Caki2 (cell line): ENCODE measurements around the gene NAPEPLD. TPM values are rescaled to one million over a fixed set of nuclear protein-coding genes. Genes with fewer than 3 reads are reported as not detected.
A peak's percentile ranks its signal among the peaks of the same experiment; 100 is the strongest.
"Not testable (repeated sequence)": the region's sequence is repeated elsewhere in the genome, so short reads cannot be mapped to it uniquely, and the experiment has no call there.

Experiments used
- DNase-seq: peaks from one replicate; pipeline ENCODE4 v3.0.0-alpha.2; 2015; ENCODE audit warnings: low read depth
- in situ Hi-C: cut with HindIII; loops from 2 replicates; pipeline ENCODE4 v1.10.0; 2016; ENCODE audit warnings: low sequenced_read_pairs, low pct_unique_long_range_greater_than_20kb, mixed read lengths
- total RNA-seq: library from RNA; depleted of rRNA; stranded (reverse); fragments of >200 nt; shearing (Covaris generic); gene quantifications from 2 replicates; pipeline ENCODE4 v1.2.3, GENCODE V29; 2014; ENCODE audit warnings: low replicate concordance; rRNA removed

Gene NAPEPLD
- total RNA-seq, 1 experiment from 2014 or later: 8.5 TPM

DNA sequence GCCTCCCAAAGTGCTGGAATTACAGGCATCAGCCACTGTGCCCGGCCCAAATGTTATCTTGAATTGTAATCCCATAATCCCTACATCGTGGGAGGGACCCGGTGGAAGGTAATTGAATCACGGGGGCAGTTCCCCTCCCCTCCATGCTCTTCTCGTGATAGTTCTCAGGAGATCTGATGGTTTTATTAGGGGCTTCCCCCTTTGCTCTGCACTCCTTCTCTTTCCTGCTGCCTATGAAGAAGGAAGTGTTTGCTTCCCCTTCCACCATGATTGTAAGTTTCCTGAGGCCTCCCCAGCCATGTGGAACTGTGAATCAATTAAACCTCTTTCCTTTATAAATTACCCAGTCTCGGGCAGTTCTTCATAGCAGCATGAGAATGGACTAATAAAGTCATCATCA, 70.7 kb downstream of the NAPEPLD start:
- in situ Hi-C loops, DNase-seq: not testable (repeated sequence)

DNA sequence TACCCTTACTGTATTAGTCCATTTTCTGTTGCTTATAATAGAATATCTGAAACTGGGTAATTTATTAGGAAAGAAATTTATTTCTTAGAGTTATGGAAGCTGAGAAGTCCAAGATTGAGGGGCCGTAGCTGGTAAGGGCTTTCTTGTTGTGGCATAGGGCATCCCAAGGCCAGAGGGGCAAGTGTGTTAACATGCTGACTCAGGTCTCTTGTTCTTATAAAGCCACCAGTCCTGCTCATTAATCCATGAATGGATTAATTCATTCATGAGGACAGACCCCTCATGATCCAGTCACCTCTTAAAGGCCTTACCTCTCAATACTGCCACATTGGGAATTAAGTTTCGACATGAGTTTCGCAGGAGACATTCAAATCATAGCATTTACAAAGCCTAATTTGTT, 71.6 kb downstream of the NAPEPLD start:
- in situ Hi-C loops: no loop called here
- no peak for DNase-seq

DNA sequence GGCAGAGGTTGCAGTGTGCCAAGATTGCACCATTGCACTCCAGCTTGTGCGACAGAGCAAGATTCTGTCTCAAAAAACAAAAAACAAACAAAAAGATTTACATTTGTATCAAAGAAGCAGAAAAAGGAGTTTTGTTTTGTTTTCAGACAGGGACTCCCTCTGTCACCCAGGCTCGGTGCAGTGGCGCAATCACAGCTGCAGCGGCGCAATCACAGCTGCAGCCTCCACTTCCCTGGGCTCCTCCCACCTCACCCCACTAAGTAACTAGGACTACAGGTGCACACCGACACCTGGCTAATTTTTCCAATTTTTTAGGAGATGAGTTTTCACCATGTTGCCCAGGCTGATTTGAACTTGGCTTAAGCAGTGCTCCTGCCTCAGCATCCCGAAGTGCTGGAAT, 72.1 kb downstream of the NAPEPLD start:
- DNase-seq: no peak
- in situ Hi-C loops: no loop called here

DNA sequence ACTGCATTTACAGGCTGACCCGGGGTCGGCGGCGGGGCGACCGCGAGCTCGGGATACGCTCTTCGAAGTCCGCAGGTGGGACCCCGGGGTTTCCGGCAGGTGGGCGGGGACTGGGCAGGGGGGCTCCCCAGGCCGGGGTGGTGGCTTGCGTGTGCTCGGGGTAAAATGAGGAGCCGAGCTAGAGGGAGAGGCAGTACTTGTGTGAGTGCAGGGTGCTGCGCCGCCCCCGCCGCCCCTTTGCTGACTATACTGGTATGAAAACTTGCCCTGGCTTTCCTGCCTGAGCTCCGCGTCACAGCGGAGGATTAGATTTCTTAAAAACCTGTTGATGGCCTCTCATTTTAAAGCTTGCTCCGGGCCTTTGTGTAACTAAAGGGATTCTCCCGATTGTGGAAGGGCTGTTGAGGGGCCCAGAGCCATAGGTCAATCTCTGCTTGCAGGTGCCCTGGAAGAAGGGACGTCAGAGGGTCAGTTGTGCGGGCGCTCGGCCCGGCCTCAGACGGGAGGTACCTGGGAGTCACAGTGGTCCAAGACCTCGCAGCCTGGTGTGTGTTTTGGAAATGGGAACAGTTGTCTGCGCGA, 73.5 kb downstream of the NAPEPLD start:
- DNase-seq: peak; percentile 39
- in situ Hi-C loops: no loop called here

DNA sequence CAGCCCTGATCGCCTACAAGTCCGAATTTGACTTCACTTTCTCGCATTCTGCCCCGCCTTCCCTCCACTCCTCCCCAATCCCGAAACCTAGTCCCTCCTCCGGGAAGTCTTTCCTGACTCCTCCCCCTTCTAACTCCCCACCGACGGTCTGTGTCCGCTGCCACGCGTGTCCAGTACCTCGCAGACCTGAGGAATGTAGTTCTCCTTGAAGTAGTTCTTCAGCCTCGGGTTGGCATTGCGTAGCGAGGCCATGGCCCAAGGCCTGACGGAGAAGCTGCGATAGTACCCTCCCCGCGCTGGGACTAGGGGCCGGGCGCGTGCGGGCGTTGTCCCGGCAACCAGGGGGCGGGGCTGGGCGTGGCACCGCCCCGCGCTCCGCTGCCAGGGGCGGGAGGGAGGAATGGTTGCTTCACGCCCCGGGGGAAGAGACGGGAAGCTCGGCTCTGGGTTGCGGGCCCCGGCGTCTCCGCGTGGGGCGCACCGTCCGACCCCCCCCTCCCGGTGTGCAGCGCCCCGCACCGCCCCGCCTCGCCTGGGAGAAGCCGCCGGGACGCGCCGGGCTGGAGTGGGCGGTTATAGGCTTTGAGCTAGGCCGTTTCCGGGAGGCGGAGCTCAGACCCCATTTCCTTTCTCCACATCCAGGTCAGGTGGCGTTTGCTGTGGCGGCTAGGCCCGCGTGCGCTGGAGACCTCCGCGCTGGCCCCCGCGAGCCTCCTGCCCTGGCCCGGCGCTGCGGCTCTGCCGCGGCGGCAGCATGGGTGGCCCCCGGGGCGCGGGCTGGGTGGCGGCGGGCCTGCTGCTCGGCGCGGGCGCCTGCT, 74.2 kb downstream of the NAPEPLD start, which contains the start of the genes ARMC10 and FBXL13:
ARMC10 (plus strand) TSS at position 622 of the 818 bp plus-strand sequence; CDS start at position 755, 133 bp downstream.
FBXL13 (minus strand) TSS at position 278 of the 818 bp plus-strand sequence.
- in situ Hi-C loops: no loop called here
- DNase-seq: peak; percentile 96

DNA sequence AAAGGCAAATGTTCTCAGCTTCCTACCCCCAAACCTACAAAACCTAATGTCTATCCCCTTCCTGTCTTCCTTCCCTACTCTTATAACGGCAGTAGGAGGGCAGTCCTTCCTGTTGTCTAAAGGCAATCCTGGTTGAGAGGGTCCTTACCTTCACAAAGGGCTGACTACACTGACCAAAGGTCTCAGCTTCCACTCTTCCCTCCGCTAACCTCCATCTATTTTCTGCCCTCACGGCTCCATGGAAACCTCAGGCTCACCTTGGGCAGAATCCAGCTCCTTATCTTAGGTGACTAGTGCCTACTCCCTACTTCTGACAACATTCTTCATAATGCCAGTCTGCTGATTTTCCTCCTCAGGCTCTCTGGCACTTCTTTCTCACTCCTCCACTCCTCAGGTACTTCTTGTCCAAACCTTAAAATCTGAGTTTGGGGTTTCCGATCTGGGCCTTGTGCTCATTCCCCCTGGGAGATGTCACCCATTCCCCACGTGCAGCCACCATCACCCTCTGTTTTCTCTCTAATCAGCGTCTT, 74.8 kb downstream of the NAPEPLD start:
- in situ Hi-C loops: no loop called here
- DNase-seq: peak; percentile 14

DNA sequence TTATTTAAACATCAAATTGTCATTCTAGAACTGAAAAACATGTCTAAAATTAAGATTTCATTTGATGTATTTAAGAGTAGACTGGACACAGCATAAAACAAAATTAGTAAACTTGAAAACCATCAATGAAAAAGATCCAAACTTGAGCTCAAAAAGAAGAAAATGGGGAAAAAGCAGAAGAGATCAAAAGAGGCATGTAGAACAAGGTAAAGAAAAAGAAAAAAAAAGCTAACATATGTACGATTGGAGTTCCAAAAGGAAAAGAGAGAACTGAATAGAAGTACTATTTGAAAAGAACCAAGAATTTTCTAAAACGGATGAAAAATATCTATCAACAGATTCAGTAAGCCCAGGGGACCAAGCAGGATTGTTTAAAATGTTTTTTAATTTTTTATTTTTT, 77.9 kb downstream of the NAPEPLD start:
- in situ Hi-C loops: no loop called here
- DNase-seq: no peak

DNA sequence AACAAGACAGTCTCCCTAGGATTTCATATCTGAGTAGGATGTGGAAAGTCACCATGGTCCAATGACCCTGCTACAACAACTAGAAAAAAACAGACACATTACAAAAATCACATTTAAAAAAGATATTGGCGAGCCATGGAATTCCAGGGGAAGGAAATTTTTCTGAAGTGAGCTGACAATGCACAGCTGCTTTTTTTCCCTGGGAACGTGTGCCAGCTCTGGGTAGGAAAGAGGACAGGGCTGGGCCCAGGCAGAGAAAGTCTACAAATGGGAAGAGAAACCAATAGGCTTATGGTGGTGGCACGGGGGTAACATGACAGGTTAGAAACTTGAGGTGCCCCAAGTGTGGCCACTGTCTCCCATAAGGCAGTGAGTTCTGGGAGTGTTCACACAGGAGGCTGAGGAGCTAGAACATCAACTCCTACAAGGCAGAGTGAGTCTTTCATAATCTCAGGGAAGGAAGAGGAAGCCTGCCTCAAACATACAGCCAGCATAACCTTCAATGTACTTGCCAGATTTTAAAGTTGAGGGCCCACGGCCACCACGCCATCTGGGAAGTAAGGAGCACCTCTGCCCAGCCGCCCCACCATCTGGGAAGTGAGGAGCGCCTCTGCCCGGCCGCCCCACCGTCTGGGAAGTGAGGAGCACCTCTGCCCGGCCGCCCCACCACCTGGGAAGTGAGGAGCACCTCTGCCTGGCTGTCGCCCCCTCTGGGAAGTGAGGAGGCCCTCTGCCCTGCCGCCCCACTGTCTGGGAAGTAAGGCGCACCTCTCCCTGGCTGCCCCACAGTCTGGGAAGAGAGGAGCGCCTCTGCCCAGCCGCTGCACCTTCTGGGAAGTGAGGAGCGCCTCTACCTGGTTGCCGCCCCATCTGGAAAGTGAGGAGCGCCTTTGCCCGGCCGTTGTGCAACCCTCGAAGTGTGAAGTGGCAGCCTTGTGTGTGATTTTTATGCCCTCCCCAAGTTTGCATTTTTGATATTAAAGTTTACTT, 80.2 kb downstream of the NAPEPLD start:
- in situ Hi-C loops: no loop called here
- no peak for DNase-seq

DNA sequence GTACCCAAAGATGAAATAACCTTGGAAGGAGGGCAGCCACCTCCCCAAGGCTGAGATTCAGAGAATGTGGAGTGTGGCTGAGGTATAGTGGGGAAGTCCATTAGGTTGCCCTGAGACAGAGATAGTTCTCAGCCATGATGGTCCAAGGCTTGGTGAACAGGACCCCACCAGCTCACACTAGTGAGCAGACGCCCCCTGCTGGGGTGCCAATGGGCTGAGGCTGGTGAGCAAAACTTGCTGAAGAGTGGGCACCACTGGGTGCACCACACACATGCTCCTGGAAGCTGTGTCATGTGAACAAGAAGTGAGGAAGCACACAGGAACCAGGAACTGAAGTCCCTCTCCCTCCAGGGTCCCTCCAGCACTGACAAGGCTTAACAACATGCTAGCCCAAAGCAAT, 83.2 kb downstream of the NAPEPLD start:
- DNase-seq: no peak
- in situ Hi-C loops: no loop called here

DNA sequence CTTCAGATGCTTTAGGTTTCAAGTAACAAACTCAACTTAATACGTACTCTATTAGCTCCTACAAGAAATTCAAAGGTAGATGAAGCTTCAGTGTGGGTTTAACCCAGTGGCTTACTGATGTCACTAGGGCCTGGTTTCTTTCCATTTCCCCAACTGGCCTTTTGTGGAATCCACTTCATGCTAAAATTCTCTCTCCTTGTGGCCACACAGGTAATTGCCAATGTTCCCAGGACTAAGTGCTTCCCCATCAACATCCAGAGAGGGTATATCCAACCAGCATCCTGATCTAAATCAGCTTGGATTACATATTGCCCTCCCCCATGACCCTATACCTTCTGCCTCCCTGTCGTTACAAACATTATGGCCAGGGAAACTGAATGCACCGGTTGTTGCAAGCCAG, 85.0 kb downstream of the NAPEPLD start:
- in situ Hi-C loops: no loop called here
- no peak for DNase-seq

DNA sequence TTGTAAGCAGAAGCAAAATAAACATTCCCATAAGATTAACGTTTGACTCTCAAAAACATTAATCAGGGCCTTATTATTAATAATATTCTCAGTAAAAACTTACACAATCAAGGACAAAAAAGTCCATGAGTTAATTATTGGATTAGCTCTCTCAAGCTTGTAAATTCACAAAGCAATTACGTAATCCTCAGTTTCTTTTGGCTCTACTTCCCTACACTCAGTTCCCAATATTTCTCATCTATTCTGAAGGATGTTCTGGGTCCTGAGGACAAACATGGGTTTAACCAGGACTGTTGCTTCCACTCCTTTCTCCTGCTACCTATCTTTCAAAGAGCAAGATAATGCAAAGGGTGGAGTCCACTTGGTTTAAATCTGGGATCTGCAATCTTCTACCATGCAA, 89.4 kb downstream of the NAPEPLD start:
- in situ Hi-C loops: no loop called here
- no peak for DNase-seq

DNA sequence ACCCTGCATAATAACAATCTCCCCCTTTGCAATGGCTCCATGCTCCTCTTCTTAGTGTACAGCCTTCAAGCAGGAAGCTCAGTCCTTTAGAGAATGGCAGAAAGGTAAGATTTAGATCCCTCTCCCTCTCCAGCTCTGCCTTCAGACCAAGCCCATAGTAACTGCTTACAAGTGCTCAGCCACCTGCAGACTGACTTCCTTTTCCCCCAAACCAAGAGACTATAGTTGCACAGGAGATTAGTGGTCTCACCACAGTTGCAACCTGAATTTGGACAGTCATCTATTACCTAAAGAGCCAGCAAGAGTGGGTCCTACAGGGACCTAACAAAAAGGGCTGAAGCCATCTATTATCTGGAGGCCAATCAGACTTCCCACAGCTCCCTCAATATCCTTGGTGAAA, 90.8 kb downstream of the NAPEPLD start:
- in situ Hi-C loops: no loop called here
- DNase-seq: no peak

DNA sequence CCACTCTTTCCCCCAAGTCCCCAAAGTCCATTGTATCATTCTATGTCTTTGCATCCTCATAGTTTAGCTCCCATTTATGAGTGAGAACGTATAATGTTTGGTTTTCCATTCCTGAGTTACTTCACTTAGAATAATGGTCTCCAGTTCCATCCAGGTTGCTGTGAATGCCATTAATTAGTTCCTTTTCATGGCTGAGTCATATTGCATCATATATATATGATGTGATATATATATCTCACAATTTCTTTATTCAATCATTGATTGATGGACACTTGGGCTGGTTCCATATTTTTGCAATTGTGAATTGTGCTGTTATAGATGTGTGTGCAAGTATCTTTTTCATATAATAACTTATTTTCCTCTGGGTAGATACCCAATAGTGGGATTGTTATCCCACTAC, 92.9 kb downstream of the NAPEPLD start:
- in situ Hi-C loops, DNase-seq: not testable (repeated sequence)

DNA sequence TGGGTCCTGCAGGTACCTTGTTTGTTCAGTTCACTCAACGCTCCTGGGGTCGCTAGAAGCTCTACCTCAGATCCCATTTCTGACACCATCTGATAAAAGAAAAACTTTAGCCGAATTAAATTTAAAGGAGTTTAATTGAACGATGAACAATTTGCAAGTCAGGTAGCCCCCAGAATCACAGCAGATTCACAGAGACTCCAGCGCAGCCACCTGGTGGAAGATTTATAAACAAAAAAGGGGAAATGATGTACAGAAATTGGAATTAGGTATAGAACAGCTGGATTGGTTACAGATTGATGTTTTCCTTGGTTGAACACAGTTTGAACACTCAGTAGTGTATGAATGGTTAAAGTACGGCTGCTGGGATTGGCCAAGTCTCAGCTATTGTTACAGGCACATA, 97.4 kb downstream of the NAPEPLD start:
- in situ Hi-C loops: no loop called here

More for the DNA sequence above, 97.4 kb downstream of the NAPEPLD start:
- no peak for DNase-seq

Other genes with a start within 250 kb of the NAPEPLD start
- 1.5 TPM in 1 of 2 replicates, not detected in the other for gene LRRC17, start 236.1 kb downstream of the NAPEPLD start, total RNA-seq
- gene FBXL13, start 74.3 kb downstream of the NAPEPLD start, total RNA-seq: 0.34 TPM in 1 of 2 replicates, not detected in the other
- gene ARMC10, start 74.0 kb downstream of the NAPEPLD start, total RNA-seq: 46.5 and 53.9 TPM in 2 replicates
- 89.3 and 92.5 TPM in 2 replicates for gene PMPCB, start 148.3 kb upstream of the NAPEPLD start, total RNA-seq
- 17.0 and 17.8 TPM in 2 replicates for gene DNAJC2, start 195.7 kb upstream of the NAPEPLD start, total RNA-seq
- gene PSMC2, start 198.5 kb upstream of the NAPEPLD start, total RNA-seq: 219 and 263 TPM in 2 replicates